Activated T-cell treated with anti-CD3 and anti-CD28 coated beads for 48 hours (primary cell): ENCODE results near the gene ZNF415.
"Not testable (repeated sequence)": the region's sequence is repeated elsewhere in the genome, so short reads cannot be mapped to it uniquely, and the experiment has no call there.

ENCODE experiments used
- DNase-seq: peaks from one replicate; pipeline ENCODE4 v3.0.0-alpha.2; 2020; ENCODE audit warnings: low read depth

Gene ZNF415

DNA sequence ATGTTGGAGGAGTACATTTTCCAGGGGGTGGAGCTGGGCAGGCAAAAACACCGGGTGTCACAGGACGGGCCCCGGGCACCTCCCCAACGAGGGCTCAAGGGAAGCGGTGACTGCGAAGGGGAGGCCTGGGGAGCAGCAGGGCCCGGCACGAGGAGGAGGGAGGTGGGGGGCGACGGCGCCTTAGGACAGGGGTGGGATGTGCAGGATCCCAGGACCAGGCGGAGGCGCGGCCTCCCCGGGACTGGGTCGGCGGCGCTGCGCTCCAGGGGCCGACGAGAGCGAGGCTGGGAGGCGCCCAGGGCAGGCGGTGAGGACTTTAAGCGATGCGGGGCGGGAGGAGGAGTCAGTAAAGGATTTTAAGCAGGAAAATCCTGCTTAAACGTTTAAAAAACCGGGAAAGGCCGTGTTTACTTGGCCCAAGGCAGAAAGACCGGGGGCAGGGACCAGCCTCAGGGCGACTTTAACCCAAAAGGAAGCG lies 29.9 kb downstream of the ZNF415 start:
- peak; percentile 18 for DNase-seq

DNA sequence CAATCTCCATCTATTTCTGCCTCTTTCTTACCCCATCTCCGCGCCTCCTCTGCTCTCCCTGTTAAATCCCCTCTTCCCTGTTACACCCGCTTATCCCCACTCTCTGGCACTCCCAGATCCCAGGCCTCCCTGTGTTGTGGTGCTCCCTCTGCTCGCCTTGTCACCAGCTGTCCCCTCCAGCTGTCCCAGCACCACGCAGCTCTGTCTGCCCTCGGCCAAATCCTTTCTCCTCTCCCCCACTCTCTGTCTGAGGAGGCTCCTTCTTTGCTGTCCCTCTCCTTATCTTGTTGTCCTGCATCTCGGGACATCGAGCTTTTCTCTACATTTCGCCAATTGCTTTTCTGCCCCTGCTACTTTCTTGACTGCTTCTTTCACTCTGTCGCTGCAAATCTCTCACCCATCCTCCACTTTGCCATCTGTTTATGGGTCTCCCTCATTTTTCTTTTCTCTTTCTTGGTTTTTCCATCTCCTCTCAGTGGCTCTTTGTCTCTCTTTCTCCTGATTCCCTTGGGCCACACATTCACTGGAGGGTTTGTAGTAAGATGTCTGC lies 30.4 kb downstream of the ZNF415 start:
- no peak for DNase-seq

DNA sequence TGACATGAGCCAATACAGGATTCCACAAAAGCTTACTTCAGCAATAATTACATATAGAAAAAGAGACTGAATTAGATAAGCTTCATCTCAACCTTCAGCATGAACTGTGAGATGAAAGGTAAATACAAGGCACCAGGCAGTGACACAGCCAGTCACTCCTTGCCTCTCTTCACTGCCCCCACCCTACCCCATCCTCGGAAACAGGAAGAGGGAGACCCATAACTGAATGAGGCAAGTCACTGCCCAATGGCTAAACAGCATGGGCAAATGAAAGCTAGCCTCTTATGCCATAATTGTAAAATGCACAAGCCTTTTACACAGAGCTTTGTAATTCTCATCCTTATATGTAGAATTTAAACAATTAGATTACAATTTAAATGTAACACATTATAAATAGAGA lies 31.2 kb downstream of the ZNF415 start:
- DNase-seq: no peak

DNA sequence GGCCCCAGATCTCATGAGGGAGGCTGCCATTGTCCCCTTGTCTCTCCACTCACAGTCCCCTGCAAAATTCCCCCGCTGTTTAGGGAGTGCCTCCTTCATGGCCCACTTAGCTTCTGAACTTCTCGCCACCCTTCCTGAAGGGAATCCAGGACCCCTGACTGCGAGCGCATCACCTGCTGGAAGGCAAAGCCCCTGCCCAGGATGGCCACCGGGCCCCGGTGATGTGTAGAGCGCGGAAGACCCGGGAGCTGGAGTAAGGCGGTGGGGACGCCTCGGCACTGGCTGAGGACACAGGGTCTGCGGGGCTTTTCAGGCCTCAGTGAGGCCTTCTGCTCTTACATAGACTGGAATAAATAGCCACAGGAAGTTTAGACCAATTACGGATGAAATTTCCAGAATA lies 34.1 kb downstream of the ZNF415 start:
- not testable (repeated sequence) for DNase-seq

DNA sequence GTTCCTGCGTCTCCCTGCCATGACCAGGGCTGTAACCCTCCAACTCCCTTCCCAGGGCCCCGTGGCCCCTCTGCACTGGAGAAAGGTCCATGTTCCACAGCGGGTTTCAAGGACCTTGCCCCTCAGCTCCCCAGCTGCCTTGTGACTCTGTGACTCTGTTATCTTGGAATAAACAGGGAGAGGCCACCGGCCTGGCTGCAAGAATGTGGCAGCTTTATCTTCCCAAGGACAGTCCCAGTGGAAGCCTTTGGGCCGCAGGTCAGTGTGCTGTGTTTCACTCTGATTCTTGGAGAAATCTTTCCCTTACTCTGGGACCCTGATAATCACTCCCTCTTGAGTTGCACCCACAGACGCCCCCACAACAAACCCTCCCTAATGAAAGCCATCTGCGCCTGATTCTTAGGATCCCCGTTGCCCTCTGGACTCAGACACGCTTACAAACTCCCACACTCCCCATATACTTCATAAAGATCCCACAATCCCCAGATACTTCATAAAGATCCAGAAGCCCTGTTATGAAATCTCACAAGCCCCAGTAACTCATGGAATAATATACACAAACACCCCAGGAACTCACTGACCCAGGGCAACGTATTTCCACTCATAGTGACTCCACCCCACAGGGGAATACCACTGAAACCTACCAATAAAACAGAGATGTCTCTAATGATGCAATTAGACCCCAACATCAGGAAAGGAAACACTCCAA lies 35.6 kb downstream of the ZNF415 start:
- not testable (repeated sequence) for DNase-seq

DNA sequence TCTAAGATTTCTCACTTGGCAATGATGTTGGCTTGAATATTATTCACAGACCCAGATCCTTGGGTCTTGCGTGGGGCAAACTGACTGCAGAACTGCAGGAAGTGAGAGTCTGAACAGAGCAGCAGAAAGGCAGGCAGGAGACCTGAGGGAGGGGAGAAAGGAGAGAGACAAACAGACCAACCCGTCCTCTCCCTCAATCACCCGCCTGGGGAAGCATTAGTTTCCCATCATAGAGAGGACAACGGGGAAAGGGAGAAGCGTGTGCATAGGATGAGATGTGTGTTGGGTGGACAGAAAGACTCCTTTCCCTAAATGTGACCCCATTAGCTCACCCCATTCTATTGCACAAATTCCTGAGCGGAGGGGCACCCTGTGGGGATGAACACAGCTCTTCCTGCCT lies 36.1 kb downstream of the ZNF415 start:
- DNase-seq: not testable (repeated sequence)

DNA sequence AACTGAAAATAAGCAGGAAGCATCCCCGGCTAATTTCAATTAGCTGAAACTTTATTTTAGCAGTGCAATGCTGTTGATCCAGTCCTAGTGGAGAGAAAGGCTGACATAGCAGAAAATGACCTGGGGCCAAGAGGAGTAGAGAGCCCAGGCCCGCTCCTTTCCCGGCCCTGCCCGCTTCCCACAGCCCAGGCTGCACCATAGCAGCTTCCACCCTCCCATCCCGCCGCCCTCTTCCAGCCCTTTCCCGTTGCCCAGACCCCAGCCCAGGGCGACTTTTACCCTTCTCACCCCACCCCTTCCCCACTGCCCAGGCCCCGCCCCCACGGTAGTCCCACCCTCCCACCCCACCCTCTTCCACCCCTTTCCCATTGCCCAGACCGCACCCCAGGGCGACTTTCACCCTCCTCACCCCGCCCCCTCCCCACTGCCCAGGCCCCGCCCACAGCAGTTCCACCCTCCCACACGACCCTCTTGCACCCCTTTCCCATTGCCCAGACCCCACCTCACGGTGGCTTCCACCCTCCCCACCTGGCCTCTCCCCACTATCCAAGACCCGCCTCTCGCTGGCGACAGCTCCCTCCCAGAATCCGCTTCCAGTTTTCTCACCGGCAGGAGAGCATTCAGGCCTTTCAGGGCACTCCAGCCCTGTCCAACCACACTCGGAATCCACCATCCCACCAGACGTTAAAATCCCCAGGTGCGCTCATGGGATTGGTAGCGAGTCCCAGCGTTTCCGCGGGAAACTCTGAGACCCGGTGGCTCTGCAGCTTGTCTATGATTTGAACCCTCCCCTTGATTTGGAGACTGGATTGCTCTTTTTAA lies 37.7 kb downstream of the ZNF415 start:
- DNase-seq: no peak

DNA sequence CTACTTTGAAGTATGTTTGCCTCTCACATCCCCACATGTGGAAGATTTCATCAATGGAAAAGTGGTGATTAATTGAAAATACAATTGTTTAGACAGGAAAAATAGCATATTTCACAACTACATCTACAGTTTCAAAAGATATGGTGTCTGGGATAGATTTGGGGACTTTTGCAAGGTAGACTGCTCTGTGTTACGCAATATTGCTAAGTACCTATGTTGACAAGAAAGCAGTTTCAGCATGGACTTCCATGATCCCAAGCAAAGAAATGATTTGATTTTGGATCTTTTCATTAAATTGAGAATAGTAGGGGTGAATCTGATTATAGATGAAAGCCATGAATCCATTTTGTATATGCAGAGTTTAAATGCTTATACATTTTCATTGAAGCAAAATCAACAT lies 40.0 kb downstream of the ZNF415 start:
- no peak for DNase-seq

DNA sequence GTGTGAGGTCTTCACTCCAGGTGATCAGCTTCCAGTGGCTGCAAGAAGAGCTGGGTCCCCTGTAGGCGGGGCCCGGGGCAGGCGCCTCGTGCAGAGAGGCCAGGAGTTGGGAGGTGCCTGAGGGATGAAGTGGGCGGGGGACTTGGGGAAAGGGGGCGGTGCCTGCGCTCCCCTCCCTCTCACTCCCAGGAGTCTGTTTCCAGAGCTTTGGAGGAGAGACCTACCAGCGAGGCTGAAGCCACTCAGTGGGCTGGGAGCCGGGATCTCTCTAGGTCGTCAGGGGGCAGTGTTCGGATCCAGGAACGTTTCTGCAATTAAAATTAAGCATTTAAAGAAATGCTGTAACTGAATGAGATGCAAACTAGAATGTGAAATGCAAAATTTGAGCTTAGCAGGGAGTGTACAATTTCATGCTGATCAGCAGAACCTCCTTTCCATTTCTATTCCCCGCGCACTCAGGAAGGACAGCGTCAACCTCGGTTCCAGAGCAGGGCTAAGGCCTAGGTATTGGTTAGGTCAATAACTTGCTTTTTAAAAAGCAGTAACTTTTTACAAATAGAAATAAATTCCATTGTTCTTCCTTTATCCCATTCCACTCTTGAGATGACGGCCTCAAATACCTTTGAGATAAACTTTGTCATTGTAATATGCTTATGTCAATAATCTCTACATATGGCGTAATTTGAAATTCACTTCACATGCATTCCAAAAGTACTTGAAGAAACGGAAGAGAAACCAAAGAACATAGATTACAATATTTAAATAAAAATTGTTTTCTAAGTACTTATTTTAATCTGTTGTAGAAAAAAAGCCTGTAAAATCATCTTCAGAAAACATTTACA lies 41.1 kb downstream of the ZNF415 start:
- DNase-seq: no peak

DNA sequence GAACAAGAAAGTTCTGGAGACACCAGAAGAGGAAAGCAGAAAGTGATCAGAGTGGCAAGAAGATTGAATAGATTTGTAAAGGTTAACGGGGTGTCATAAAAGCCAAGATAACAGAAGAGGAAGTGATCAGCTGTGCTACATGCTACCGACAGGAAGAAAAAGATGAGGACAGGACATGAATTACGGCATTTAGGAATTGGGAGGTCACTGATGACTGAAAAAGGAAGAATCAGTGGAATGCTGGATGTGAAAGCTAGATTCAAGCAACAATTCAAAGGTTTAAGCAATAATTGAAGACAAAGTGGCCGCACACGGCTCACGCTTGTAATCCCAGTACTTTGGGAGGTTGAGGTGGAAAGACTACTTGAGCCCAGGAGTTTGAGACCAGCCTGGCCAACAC lies 44.6 kb downstream of the ZNF415 start:
- no peak for DNase-seq

DNA sequence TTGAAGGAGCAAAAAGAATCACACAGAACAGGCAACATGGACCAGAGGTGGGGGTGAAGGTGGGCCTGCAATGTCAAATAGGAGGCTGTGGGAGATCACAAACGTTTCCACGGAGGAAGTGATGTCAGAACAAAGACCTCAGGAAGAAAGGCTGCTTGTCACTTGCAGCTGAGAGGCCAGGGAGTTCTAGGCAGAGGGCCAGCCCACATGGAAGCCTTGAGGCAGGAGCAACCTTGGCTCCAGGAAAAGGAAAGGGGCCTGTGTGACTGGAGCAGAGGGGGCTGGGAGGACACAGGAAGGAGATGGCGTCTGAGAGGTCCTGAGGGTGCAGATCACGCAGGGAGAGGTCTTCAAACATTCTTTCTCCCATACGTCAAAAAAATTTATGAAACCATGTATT lies 45.8 kb downstream of the ZNF415 start:
- DNase-seq: no peak

DNA sequence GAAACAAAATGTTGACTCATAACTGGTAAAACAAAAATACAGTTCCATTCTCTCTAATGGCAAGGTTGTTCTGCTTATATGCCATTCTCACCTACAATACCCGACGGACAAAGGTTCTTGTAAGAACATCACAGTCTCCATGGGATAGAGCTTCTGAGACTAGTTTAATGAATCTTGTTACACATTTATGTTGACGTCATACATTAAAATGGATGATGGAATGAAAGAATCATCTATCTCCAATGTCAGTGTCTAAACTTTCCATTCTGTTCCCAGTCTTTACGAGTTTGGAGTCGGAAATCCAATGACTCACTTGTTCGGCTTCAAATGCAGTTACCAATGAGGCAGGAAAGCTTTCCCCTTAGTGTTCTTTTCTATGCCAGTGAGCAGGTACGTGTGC lies 47.2 kb downstream of the ZNF415 start:
- DNase-seq: no peak

DNA sequence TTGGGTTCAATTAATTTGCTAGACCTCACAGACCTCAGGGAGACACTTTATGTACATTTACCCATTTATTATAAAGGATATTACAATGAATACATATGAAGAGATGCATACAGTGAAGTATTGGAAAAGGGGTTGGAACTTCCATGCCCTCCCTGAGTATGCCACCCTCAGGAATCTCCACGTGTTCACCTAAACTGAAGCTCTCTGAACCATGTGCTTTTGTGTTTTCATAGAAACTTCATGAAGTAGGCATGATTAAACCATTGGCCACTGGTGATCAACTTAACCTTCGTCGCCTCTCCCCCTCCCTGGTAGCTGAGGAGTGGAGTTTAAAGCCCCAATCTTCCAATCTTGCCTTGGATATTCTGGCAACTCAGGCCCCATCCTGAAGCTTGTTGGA lies 49.8 kb downstream of the ZNF415 start:
- no peak for DNase-seq

DNA sequence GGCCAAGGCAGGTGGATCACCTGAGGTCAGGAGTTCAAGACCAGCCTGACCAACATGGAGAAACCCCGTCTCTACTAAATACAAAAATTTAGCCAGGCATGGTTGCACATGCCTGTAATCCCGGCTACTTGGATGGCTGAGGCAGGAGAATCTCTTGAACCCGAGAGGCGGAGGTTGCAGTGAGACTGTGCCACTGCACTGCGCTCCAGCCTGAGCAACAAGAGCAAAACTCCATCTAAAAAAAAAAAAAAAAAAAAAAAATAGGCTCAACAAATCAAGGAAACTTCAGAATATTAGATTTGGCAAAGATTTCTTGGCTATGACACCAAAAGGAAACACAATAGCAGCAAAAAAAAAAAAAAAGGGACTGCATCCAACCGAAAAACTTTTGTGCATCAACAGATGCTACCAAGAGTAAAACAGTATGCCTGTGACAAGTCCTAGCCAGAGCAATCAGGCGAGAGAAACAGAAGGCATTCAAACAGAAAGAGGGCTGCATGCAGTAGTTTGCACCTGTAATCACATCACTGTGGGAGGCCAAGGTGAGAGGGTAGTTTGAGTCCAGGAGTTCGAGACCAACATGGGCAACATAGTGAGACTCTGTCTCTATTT lies 53.3 kb downstream of the ZNF415 start:
- DNase-seq: no peak

DNA sequence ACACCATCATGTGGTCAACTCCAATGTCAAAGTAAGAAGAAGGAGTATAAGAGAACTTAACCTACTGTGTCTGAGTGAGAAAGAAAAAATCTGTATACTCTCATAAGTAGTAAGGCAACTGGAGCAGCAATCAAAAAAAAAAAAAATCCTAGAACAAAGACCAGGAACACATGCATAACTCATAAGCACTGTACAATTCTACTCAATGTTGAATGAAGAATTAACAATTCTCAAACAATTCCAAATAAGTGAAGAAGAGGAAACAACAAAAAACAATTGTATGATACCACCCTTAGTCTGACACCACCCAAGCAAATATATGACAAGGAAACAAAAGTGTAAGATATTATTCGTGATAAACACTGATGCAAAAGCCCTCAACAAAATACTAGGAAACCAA lies 54.0 kb downstream of the ZNF415 start:
- DNase-seq: no peak

DNA sequence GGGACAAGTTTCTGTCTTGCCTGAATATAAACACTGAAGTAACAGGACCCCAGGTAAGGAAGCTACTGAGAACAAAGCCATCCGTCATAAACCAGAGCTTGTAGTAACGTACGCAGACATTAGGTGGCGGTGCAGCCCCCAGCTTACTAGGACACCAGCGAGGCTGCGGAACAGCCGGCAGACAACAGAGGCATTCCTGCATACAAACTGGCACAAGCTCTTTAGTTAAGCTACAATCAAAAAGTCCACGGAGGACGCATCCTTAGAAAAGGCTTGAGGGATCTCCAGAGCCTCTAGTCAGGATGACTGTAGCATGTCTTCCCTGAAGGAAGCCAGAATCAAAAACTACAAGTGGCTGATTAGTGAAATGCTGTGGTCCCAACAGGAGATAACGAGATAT lies 55.7 kb downstream of the ZNF415 start:
- DNase-seq: no peak

DNA sequence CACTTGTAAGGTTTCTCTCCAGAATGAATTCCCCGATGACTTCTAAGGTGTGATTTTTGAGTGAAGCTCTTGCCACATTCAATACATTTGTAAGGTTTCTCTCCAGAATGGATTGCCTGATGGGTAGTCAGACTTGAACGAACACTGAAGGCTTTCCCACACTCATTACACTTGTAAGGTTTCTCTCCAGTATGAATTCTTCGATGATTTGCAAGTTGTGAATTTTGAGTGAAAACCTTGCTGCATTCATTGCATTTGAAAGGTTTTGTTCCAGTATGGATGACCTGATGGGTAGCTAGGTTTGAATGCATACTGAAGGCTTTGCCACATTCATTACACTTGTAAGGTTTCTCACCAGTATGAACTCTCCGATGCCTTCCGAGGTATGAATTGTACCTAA lies 63.9 kb downstream of the ZNF415 start:
- no peak for DNase-seq

DNA sequence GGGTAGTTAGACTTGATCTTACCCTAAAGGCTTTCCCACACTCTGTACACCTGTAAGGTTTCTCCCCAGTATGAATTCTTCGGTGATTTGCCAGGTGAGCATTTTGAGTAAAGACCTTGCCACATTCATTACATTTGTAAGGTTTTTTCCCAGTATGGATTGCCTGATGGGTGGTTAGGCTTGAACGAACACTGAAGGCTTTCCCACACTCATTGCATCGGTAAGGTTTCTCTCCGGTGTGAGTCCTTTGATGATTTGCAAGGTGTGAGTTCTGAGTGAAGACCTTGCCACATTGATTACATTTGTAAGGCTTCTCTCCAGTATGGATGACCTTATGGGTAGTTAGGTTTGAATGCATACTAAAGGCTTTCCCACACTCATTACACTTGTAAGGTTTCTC lies 64.5 kb downstream of the ZNF415 start:
- no peak for DNase-seq

DNA sequence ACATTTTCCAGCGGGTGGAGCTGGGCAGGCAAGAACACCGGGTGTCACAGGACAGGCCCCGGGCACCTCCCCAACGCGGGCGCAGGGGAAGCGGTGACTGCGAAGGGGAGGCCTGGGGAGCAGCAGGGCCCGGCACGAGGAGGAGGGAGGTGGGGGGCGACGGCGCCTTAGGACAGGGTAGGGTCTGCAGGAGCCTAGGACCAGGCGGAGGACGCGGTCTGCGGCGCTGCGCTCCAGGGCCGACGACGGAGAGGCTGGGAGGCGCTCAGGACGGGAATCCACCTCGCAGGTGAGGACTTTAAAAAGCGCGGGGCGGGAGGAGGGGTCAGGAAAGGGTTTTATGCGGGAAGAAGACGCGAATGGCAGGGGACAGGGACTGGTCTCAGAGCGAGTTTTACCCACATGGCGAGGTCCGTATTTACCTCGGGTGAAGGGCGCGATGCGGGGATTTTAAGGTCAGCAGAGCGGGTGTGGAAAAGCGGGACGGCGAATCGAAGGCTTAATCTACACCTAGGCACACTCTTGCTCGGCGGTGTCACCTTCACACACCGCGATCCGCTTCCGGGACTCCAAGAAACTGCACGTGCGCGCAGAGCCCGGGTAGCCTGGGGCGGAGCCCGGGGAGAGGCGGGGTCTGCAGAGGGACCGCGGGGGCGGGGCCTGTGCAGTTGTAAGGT lies 74.7 kb downstream of the ZNF415 start:
- no peak for DNase-seq
